HG03064 (cell line): Measurements from ENCODE around the gene HOMER3.
"Not testable (repeated sequence)": the region's sequence is repeated elsewhere in the genome, so short reads cannot be mapped to it uniquely, and the experiment has no call there.

Source experiments
- ATAC-seq: cut with Tn5 transposase; IDR thresholded peaks from one replicate; pipeline ENCODE4 v1.9.1; 2021; ENCODE audit warnings: low read depth; ENCODE audit not compliant: unreplicated experiment

The HOMER3 gene

GRCh38 chr19:18904334-18905057 is 36.5 kb downstream of the HOMER3 start:
- ATAC-seq: no peak

DNA sequence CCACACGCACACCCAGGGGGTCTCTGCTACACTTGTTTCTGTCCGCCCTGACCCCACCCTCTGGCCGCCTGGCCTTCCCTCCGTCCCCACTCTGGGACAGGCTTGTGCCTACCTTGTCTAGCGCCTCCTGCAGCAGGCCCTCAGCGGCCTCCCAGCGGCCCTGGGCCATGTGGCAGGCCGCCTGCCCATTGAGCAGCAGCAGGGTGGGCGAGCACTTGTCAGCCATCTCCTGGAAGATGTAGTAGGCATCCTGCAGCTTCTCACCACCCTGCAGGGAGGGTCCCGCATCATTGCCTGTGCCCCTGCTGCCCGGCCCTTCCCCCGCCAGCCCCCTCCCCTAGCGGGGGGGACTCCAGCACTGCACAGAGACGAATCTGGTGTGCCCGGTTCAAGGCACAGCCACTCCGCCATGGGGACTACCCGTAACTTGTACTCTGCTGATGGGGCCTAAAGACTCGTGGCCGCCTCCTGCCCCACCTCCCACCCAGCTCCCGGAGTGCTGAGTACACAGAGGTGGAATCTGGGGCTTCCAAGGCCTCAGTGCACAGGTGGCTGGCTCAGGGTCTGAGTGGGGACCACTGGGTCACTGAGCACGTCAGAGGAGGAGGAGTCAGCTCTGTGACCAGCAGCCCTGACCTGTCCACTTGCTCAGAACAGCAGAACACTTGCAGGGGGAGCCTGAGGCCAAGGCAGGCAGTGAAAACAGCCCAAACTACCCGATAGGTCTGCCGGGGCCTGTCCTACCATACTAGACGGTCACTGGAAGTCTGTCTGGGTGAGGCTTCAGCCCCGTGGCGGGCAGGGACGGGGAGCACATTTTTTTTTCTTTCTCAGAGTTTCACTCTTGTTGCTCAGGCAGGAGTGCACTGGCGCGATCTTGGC is 37.6 kb downstream of the HOMER3 start:
- no peak for ATAC-seq

GRCh38 chr19:18902519-18902918 is 38.5 kb downstream of the HOMER3 start:
- not testable (repeated sequence) for ATAC-seq

GRCh38 chr19:18901491-18901890 is 39.5 kb downstream of the HOMER3 start:
- ATAC-seq: no peak

DNA sequence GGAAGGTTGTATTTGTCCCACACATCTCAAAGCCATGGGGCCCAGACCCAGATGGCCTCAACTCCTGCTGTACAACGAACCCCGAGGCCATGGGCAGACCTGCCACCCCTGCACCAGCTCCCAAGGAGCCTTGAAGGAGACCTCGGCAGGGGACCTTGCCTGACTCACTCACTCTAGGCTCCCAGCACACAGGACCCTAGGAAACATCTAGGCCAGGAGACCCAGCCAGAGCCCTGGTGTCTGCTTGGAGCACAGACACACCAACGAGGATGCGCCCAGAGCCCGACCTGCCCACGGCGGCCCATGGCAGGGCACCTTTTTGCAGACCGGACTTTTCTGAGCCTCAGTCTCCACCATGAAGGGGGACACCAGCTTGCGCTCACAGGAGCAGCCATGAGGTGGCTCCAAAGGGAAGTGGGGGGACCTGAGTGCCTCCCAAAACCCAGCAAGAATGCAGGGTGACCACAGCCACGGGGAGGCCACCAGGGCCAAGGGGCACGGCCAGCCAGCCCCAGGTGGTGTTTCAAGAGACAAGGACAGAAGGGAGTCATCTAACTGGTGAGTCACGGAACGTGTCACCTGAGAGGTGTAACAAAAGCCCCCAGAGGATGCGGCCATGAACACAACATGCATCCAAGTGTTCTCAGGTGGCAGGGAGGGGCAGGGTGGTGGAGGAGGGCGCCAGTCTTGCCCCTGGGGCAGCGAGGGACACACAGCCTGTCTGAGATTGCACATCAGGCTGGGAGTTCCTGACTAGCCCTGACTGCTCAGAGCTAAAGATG is 40.1 kb downstream of the HOMER3 start:
- no peak for ATAC-seq

- ATAC-seq: no peak
These were observed 41.1 kb downstream of the HOMER3 start for GRCh38 chr19:18899624-18900560.

- no peak for ATAC-seq
These were observed 42.2 kb downstream of the HOMER3 start for GRCh38 chr19:18898607-18899408.

- no peak for ATAC-seq
These were observed 42.9 kb downstream of the HOMER3 start for GRCh38 chr19:18898081-18898606.

DNA sequence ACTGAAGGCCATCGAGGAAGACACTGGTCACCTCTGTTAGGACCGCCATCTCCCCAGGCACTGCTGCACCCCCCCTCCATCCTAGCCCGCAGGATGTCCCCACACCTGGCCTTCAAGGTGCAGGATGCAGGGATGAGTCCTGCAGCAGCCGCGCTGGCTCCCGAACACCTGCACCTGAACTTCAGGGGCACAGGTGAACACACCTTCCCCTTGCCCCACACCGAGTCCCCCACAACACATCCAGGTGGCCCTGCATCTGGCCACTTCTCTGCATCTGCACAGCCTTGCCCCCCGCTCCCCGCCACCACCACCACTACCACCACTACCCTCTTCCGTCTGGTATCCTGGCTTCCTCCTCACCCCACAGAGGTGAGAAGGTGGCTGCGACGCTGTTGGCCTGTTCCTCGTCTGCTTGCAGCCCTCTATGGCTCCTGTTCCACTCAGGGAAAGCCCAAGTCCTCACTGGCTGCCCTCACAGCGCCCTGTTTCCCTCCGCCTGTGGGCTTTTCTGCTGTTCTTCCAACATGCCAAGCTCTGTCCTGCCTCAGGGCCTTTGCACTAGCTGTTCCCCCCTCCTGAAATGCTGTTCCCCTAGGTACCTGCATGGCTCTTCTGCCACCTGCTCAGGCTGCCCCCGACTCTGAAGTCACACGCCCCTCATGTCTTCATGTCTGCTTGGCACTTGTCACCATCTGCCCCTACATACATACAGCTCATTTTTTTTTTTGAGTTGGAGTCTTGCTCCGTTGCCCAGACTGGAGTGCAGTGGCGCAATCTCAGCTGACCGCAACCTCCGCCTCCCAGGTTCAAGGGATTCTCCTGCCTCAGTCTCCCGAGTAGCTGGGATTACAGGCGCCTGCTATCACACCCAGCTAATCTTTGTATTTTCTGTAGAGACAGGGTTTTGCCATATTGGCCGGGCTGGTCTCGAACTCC is 43.7 kb downstream of the HOMER3 start:
- ATAC-seq: no peak

- ATAC-seq: no peak
These were observed 44.6 kb downstream of the HOMER3 start for GRCh38 chr19:18896421-18896841.

- no peak for ATAC-seq
These were observed 45.1 kb downstream of the HOMER3 start, which contains the start of gene CERS1 for GRCh38 chr19:18895824-18896341. CERS1 (minus strand) TSS chr19:18896158; CDS start chr19:18896072, 86 bp downstream.

- ATAC-seq: no peak
These were observed 45.8 kb downstream of the HOMER3 start for GRCh38 chr19:18895038-18895823.

DNA sequence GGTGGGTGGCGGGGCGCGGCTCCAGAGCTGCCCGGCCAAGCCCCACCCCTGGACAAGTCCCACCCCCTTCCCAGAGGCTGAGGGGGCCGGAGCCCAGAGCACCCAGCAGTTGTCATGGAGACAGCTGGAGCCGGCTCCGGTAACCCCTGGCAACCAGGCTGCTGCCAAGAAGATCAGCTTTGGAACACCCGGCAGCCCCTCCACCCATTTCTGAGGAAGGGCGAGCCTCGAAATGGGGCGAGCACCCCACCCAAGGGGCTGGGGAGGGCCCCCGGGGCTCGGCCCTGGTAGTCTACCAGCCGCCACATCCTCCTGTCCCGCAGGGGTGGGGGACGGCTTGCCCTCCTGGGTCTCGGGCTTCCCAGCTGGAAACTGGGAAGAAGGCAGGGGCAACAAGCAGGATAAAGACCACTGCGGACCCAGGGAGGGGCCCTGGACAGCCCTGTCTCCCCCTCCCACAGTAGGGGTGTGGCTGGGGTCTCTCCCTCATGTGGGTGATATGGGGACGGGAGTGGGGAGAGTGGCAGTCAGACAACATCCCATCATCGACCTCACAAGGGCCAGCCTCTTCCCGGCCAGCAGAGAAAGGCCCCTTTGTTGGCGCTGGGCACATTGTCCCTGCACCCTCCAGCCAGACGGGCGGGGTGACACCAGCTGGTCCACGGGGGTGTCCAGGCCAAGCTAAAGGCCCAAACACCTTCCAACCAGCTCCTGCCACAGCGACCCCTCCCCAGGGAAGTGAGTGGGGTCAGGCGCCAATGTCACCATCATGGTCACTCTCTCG is 46.6 kb downstream of the HOMER3 start:
- no peak for ATAC-seq

DNA sequence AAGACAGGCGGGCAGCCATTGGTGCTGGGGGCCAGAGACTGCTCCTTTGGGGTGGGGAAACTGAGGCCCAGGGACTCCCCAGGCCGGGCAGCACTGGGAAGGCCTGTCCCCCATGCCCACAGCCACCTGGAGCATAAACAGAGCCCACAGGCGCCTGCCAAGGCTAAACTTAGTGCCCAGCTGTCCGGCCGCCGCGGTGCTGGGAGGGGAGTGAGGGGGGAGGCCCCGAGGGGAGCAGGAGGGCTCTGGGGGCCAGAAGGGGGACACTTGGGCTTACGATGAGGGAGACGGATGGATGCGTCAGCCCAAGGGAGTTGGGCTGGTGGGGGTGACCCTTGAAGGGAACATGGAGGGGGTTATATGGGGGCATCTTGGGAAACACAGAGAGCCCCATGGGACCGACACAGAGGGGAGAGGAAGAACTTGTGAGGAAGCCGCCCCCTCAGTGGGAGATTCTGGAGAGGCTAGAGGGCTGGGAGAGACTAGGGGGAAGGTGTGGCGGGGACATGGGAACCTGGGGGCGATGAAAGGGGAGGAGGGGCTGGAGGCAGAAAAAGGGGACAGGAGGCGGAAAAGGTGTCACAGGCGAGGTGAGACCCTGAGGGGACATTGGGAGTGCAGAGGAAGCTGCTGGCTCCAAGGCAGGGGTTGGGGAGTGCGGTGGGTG is 47.3 kb downstream of the HOMER3 start:
- no peak for ATAC-seq

- no peak for ATAC-seq
These were observed 50.9 kb downstream of the HOMER3 start for GRCh38 chr19:18889949-18890745.
